ENCODE measurements around the gene MTMR3.

The MTMR3 gene

DNA sequence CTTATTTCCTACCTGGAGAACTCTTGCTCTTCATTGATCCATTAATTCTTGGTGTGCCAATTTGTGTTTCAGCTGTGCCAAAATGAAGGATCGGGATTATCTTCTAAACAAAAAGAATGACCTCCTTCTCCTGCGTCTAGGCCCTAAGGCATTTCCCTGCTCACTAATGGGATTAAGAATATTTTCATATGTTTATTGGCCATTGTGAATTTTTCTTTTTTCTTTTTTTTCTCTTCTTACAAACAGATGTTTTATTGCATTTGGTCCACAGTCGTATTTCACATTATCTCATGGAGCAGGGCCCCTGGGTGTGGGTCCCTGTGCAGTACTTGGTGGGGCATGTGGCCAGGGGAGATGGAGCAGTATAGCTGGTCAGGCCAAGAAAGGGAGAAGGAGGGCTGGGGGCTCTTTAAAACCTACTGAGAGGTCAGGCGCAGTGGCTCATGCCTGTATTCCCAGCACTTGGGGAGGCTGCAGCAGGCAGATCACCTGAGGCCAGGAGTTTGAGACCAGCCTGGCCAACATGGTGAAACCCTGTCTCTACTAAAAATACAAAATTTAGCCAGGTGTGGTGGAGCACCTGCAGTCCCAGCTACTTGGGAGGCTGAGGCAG is 162.0 kb downstream of the MTMR3 start:
- TF ChIP-seq, protein P1, sequence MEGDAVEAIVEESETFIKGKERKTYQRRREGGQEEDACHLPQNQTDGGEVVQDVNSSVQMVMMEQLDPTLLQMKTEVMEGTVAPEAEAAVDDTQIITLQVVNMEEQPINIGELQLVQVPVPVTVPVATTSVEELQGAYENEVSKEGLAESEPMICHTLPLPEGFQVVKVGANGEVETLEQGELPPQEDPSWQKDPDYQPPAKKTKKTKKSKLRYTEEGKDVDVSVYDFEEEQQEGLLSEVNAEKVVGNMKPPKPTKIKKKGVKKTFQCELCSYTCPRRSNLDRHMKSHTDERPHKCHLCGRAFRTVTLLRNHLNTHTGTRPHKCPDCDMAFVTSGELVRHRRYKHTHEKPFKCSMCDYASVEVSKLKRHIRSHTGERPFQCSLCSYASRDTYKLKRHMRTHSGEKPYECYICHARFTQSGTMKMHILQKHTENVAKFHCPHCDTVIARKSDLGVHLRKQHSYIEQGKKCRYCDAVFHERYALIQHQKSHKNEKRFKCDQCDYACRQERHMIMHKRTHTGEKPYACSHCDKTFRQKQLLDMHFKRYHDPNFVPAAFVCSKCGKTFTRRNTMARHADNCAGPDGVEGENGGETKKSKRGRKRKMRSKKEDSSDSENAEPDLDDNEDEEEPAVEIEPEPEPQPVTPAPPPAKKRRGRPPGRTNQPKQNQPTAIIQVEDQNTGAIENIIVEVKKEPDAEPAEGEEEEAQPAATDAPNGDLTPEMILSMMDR (IDR thresholded peaks at IDR 0.05; ENCODE audit: low read depth, low read length, missing control alignments) = no peak
- no peak for DNase-seq (ENCODE audit: low read depth)
- H3K4me3 ChIP-seq (ENCODE audit: low read depth, low read length) = no peak overlapping the region

DNA sequence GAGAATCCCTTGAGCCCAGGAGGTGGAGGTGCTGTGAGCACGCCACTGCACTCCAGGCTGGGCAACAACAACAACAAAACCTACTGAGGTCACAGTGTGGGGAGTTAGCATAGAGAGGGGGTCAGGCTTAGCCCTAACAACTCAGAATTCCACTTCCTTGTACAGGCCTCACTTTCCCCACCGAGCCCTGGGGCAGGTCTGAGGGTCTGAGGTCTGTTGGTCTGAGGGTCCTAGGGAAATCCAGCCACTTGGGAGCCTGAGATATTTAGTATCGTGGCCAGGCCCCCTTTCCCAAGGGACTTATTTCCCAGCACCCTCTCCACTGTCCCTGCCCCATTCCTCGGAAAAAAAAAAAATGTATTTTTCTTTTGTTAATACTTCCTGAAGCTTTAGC is 162.5 kb downstream of the MTMR3 start:
- H3K4me3 ChIP-seq (ENCODE audit: low read depth, low read length) = no peak overlapping the region
- no peak for DNase-seq (ENCODE audit: low read depth)
- TF ChIP-seq, protein P1 (IDR thresholded peaks at IDR 0.05; ENCODE audit: low read depth, low read length, missing control alignments) = no peak

GRCh38 chr22:30045901-30046715 is 163.1 kb downstream of the MTMR3 start:
- H3K4me3 ChIP-seq (ENCODE audit: low read depth, low read length) = no peak overlapping the region
- TF ChIP-seq, protein P1 (IDR thresholded peaks at IDR 0.05; ENCODE audit: low read depth, low read length, missing control alignments) = no peak
- DNase-seq (ENCODE audit: low read depth) = no peak

DNA sequence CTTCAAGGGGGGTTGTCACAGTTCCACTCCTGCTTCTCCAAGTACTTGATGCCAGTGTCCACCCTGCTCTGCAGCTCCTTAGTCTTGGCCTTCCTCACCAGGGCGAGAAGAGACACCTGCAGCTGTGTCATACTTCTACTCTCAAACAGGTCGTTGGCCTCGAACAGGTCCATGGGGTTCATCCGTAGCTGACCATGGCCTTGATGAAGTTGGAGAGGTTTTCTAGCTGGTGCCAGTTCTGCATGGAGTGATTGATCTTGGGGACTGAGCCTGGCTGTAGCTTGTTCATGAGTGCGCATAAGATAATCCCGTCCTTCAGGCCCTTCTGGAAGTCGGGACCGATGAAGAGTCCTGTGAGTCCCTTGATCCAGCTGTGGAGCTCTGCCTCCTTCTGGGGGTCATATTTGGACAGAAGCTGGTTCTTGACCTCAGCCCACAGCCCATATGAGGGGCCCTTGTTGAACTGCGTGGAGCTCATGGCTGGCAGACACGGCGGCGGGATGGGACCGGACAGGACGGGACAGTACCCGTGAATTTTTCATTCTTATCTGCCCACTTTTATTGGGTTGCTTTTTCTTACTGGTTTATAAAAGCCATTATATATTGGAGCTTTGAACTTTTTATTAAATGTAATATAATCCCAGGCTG is 163.9 kb downstream of the MTMR3 start:
- no peak for DNase-seq (ENCODE audit: low read depth)
- H3K4me3 ChIP-seq (ENCODE audit: low read depth, low read length) = no peak overlapping the region
- TF ChIP-seq, protein P1 (IDR thresholded peaks at IDR 0.05; ENCODE audit: low read depth, low read length, missing control alignments) = no peak

DNA sequence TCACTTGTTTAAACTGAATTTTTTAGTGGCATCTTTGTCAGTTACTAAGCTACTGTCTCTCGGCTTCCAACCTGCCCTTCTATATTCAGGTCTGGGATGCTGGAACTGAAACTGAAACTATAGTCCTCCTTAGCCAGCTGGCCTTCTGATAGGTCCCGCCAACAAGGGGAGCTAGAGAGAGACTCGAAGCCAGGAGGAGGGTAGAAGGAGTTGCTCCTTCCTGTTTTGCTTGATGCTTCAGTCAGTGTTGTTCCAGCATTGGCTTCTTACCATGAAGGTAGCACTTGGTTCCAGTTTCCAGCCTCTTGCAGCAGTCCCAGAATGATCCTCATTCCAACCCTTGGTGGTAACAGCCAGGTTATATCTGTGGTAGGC is 164.4 kb downstream of the MTMR3 start:
- no peak overlapping the region for H3K4me3 ChIP-seq (ENCODE audit: low read depth, low read length)
- DNase-seq (ENCODE audit: low read depth) = no peak
- TF ChIP-seq, protein P1 (IDR thresholded peaks at IDR 0.05; ENCODE audit: low read depth, low read length, missing control alignments) = no peak

DNA sequence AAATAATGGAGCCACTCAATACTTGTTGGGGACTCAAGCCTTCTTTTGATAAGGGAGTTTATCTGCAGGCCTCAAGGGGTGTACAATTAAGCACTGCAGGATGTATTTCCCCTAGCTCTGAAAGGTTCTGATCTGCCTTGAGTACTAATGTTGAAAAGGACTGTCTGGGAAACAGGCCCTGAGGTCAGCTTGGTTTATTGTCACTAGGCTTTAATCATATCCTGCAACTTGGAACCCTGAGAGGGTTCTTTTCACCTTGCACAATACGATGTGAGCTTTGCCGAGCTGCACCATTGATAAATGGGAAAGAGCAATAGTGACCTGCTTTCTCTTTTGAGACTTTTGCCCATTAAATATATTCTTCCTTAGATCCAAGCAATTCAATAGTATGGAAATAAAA is 165.7 kb downstream of the MTMR3 start:
- H3K4me3 ChIP-seq (ENCODE audit: low read depth, low read length) = no peak overlapping the region
- TF ChIP-seq, protein P1 (IDR thresholded peaks at IDR 0.05; ENCODE audit: low read depth, low read length, missing control alignments) = no peak
- DNase-seq (ENCODE audit: low read depth) = no peak

Data from GM12864 (cell line).